ENCODE results near the gene DMRTC2. TPM values are rescaled to one million over a fixed set of nuclear protein-coding genes. Genes with fewer than 3 reads are reported as not detected.

Gene DMRTC2
- total RNA-seq, 1 donor from 2014 or later: not detected

- Histone ChIP-seq H3K4me3 (no peak overlapping the region), H3K27me3 (ENCODE audit: low read depth) (no peaks in the 10 kb centered on the region), H3K4me1 (peaks cover 51% of the 10 kb centered on the region), H3K36me3 (peaks cover 36% of the 10 kb centered on the region), H3K9me3 (replicated peaks) (no peaks in the 10 kb centered on the region), H3K27ac (replicated peaks) (no peak overlapping the region)
- DNase-seq: no peak
- TF ChIP-seq CTCF (IDR thresholded peaks at IDR 0.05; ENCODE audit: borderline replicate concordance): no peak
- intact Hi-C loops (cut with micrococcal nuclease): no loop called here
Observed at GRCh38 chr19:41887711-41888382, 43.0 kb downstream of the DMRTC2 start.

- DNase-seq: no peak
- H3K36me3 ChIP-seq: peaks cover 36% of the 10 kb centered on the region
- H3K9me3 ChIP-seq (replicated peaks): no peaks in the 10 kb centered on the region
- intact Hi-C loops (cut with micrococcal nuclease): no loop called here
- H3K4me1 ChIP-seq: peaks cover 41% of the 10 kb centered on the region
- no peak overlapping the region for H3K27ac ChIP-seq (replicated peaks)
- H3K4me3 ChIP-seq: no peak overlapping the region
- H3K27me3 ChIP-seq (ENCODE audit: low read depth): no peaks in the 10 kb centered on the region
- no peak for TF ChIP-seq CTCF (IDR thresholded peaks at IDR 0.05; ENCODE audit: borderline replicate concordance)
Observed at GRCh38 chr19:41888926-41889325, 44.1 kb downstream of the DMRTC2 start.

- H3K4me3 ChIP-seq: no peak overlapping the region
- peaks cover 43% of the 10 kb centered on the region for H3K36me3 ChIP-seq
- TF ChIP-seq CTCF (IDR thresholded peaks at IDR 0.05; ENCODE audit: borderline replicate concordance): no peak
- peaks cover 33% of the 10 kb centered on the region for H3K4me1 ChIP-seq
- H3K27ac ChIP-seq (replicated peaks): no peak overlapping the region
- intact Hi-C loops (cut with micrococcal nuclease): no loop called here
- no peaks in the 10 kb centered on the region for H3K9me3 ChIP-seq (replicated peaks)
- no peak for DNase-seq
- H3K27me3 ChIP-seq (ENCODE audit: low read depth): no peaks in the 10 kb centered on the region
Observed at GRCh38 chr19:41889896-41890295, 45.1 kb downstream of the DMRTC2 start.

- intact Hi-C loops (cut with micrococcal nuclease): no loop called here
- Histone ChIP-seq H3K9me3 (replicated peaks) (no peaks in the 10 kb centered on the region), H3K36me3 (peaks cover 54% of the 10 kb centered on the region), H3K27me3 (ENCODE audit: low read depth) (no peaks in the 10 kb centered on the region), H3K4me3 (no peak overlapping the region), H3K27ac (replicated peaks) (no peak overlapping the region), H3K4me1 (peaks cover 23% of the 10 kb centered on the region)
- TF ChIP-seq CTCF (IDR thresholded peaks at IDR 0.05; ENCODE audit: borderline replicate concordance): no peak
- DNase-seq: no peak
Observed at GRCh38 chr19:41890936-41891335, 46.1 kb downstream of the DMRTC2 start.

- Histone ChIP-seq H3K9me3 (replicated peaks) (no peaks in the 10 kb centered on the region), H3K4me3 (no peak overlapping the region), H3K27me3 (ENCODE audit: low read depth) (no peaks in the 10 kb centered on the region), H3K36me3 (peaks cover 63% of the 10 kb centered on the region), H3K27ac (replicated peaks) (no peak overlapping the region), H3K4me1 (peaks cover 9% of the 10 kb centered on the region)
- no peak for DNase-seq
- intact Hi-C loops (cut with micrococcal nuclease): no loop called here
- no peak for TF ChIP-seq CTCF (IDR thresholded peaks at IDR 0.05; ENCODE audit: borderline replicate concordance)
Observed at GRCh38 chr19:41892173-41892902, 47.5 kb downstream of the DMRTC2 start.
